ENCODE data around the gene HTR4. TPM values are rescaled to one million over a fixed set of nuclear protein-coding genes. Genes with fewer than 3 reads are reported as not detected.

The HTR4 gene
- total RNA-seq, 4 donors from 2014 or later: 0.25 to 1.2 (median 1.0) TPM; not detected in 1

DNA sequence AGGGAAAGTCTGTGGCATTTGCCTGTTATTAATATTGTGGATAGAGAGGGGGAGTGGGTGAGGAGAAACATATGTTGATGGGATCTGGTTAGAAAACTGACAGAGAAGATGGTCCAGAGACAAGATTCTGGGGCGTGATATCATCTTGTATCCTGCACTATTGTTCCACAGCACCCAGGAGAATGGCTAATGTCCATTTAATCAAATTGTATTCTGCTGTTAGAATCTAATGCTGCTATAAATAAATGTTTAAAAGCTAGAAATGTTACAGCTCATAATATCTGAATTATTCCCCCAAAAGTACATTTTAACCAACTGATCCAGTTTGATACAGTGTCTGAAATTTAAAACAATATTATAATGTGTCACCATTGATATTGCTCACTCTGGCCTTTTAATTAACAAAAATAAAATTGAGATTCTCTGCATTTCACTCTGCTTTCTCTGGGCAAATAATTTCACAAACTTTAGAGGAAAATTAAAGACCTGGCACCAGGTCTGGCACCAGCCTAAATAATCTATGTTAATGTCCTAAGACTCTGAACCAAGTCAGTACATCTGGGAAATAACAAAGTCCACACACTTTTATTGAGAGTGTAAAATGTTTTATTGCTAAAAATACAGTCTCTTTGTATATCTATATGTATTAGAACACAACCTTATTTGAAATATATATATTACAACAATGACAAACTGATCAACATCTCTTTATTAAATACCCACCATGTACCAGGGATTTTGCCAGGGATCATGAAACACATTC, 18.8 kb downstream of the HTR4 start:
- no peak for DNase-seq (ENCODE audit: low spot score in 2 of 2)
- H3K4me3 ChIP-seq (ENCODE audit: low read depth, poor library complexity, severe bottlenecking): no peak overlapping the region
- intact Hi-C loops (cut with DNase I; ENCODE audit: low total_unique reads): no loop called here
- WGBS, 2 donors: 47 to 81% methylated on average over 1 of the region's 1 CpG
- TF ChIP-seq CTCF (IDR thresholded peaks at IDR 0.05) (no peak), POLR2A (IDR thresholded peaks at IDR 0.05) (no peak)

GRCh38 chr5:148633067-148633377, 21.3 kb downstream of the HTR4 start:
- intact Hi-C loops (cut with DNase I; ENCODE audit: low total_unique reads): no loop called here
- no peak overlapping the region for H3K4me3 ChIP-seq (ENCODE audit: low read depth, poor library complexity, severe bottlenecking)
- WGBS, 2 donors: 84 to 92% methylated on average over 1 of the region's 1 CpG
- DNase-seq (ENCODE audit: low spot score in 2 of 2): no peak
- no peak for TF ChIP-seq CTCF (IDR thresholded peaks at IDR 0.05)
- TF ChIP-seq POLR2A (IDR thresholded peaks at IDR 0.05): no peak

DNA sequence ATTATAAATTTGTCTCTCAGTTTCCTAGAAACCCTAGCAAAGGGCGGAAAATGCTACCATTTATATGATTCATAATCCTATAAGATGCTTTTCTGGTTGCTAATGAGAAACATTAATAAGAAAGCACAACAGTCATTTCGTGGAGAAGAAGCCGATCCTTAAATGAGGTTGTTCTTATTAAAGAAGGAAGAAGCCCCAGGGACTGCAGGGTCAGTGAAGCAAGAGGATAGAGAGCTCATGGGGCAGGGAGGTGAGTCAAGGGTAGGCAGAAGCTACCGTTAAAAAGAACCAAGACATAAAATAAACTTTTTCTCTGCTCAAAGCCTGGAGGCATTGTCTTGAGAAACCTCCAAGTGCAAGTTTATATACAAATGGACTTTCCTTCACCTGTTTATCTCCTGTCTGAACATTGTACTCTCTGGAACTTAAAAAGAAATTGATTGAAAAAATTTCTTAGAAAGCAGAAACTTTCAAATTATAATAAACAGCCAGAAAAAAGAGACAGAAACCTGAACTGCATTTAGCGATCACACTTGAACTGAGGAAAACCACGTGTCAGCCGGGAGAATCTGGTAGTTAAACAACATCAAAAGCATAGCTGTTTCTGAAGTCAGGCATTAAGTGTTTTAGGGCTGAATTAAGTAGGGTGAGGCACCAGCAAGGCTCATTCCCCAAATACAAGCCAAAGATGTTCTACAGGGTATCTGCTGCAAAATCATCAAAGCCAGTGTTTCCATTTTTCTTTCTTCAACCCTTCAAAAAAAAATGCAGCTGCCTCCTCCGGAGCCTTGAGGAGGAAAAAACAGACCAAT, 21.9 kb downstream of the HTR4 start:
- intact Hi-C loops (cut with DNase I; ENCODE audit: low total_unique reads): no loop called here
- H3K4me3 ChIP-seq (ENCODE audit: low read depth, poor library complexity, severe bottlenecking): no peak overlapping the region
- WGBS, 2 donors: 26 to 27% methylated on average over 8 of the region's 8 CpGs
- TF ChIP-seq CTCF (IDR thresholded peaks at IDR 0.05): no peak
- DNase-seq (ENCODE audit: low spot score in 2 of 2): no peak

GRCh38 chr5:148626986-148627385, 27.3 kb downstream of the HTR4 start:
- intact Hi-C loops (cut with DNase I; ENCODE audit: low total_unique reads): no loop called here
- no peak for DNase-seq (ENCODE audit: low spot score in 2 of 2)
- H3K4me3 ChIP-seq (ENCODE audit: low read depth, poor library complexity, severe bottlenecking): no peak overlapping the region
- no peak for TF ChIP-seq POLR2A (IDR thresholded peaks at IDR 0.05)
- no peak for TF ChIP-seq CTCF (IDR thresholded peaks at IDR 0.05)
- WGBS, 2 donors: 56 to 61% methylated on average over 5 of the region's 5 CpGs

- DNase-seq (ENCODE audit: low spot score in 2 of 2): no peak
- intact Hi-C loops (cut with DNase I; ENCODE audit: low total_unique reads): no loop called here
- TF ChIP-seq CTCF (IDR thresholded peaks at IDR 0.05) (no peak), POLR2A (IDR thresholded peaks at IDR 0.05) (no peak)
- no peak overlapping the region for H3K4me3 ChIP-seq (ENCODE audit: low read depth, poor library complexity, severe bottlenecking)
- WGBS, 2 donors: 81 to 83% methylated on average over 3 of the region's 3 CpGs
Observed at GRCh38 chr5:148626081-148626613, 28.2 kb downstream of the HTR4 start.

All from lower leg skin (tissue), 4 donors.